Endothelial cell (in vitro differentiated cells): ENCODE data around the gene DNPH1. TPM values are rescaled to one million over a fixed set of nuclear protein-coding genes. Genes with fewer than 3 reads are reported as not detected.
A peak's percentile ranks its signal among the peaks of the same experiment; 100 is the strongest.

Source experiments
- DNase-seq: peaks from one replicate; pipeline ENCODE4 v3.0.0; 2021; ENCODE audit warnings: low spot score
- H3K27ac Mint-ChIP-seq: one replicate; pipeline ENCODE4 v1.8.0; 2021; ENCODE audit warnings: mixed read lengths, inconsistent platforms; ENCODE audit not compliant: unreplicated experiment
- H3K27me3 Mint-ChIP-seq: one replicate; pipeline ENCODE4 v1.8.0; 2021; ENCODE audit warnings: mild to moderate bottlenecking, moderate library complexity, mixed read lengths, inconsistent platforms; ENCODE audit not compliant: unreplicated experiment
- H3K36me3 Mint-ChIP-seq: one replicate; pipeline ENCODE4 v1.8.0; 2021; ENCODE audit warnings: mild to moderate bottlenecking, low read depth, mixed read lengths, inconsistent platforms; ENCODE audit not compliant: unreplicated experiment
- H3K4me1 Mint-ChIP-seq: one replicate; pipeline ENCODE4 v1.8.0; 2021; ENCODE audit warnings: mild to moderate bottlenecking, mixed read lengths, inconsistent platforms; ENCODE audit not compliant: unreplicated experiment
- H3K4me3 Mint-ChIP-seq: one replicate; pipeline ENCODE4 v1.8.0; 2021; ENCODE audit warnings: mild to moderate bottlenecking, mixed read lengths, inconsistent platforms; ENCODE audit not compliant: unreplicated experiment
- H3K9me3 Mint-ChIP-seq: one replicate; pipeline ENCODE4 v1.8.0; 2021; ENCODE audit warnings: mixed read lengths, inconsistent platforms; ENCODE audit not compliant: unreplicated experiment
- total RNA-seq: library from RNA; stranded (reverse); fragmentation: NEBNext Ultra II Directional; extraction: Animal tissue kit (Norgen Biotek cat#: 25700); gene quantifications from one replicate; pipeline ENCODE4 v1.2.1, GENCODE V29; 2021; ENCODE audit not compliant: unreplicated experiment
- TF ChIP-seq, protein P1 (sequence below): fragments of 200-600 bp; sonication (generic); IDR thresholded peaks from one replicate; pipeline ENCODE4 v1.5.0; 2021; ENCODE audit warnings: antibody characterized with exemption; ENCODE audit not compliant: unreplicated experiment

The DNPH1 gene
- total RNA-seq, 1 donor from 2014 or later, result 4.5 TPM

DNA sequence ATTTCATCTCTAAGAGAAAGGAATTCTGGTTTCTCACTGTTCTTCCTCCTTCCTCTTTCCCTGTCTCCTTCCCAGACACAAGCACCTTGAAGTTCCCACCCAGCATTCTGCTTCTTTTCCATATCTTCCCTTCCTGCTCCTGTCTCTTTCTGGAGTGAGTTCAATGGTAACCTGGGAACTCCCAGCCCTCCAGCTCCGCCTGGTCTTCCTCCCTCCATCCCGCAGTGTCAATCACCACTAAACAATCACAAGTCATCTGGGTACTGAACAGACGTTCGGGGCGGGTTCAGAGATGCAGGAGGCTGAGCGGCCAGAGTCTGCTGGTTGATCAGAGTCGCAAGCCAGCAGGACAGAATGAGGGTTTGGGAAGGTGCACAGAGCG lies 21.7 kb upstream of the DNPH1 start:
- no peak overlapping the region for H3K4me3 Mint-ChIP-seq
- no peak for DNase-seq
- H3K27ac Mint-ChIP-seq, result no peak overlapping the region
- peaks cover 20% of the 10 kb centered on the region for H3K4me1 Mint-ChIP-seq
- H3K9me3 Mint-ChIP-seq, result no peaks in the 10 kb centered on the region
- H3K27me3 Mint-ChIP-seq, result peaks cover 9% of the 10 kb centered on the region
- no peaks in the 10 kb centered on the region for H3K36me3 Mint-ChIP-seq
- TF ChIP-seq, protein P1, sequence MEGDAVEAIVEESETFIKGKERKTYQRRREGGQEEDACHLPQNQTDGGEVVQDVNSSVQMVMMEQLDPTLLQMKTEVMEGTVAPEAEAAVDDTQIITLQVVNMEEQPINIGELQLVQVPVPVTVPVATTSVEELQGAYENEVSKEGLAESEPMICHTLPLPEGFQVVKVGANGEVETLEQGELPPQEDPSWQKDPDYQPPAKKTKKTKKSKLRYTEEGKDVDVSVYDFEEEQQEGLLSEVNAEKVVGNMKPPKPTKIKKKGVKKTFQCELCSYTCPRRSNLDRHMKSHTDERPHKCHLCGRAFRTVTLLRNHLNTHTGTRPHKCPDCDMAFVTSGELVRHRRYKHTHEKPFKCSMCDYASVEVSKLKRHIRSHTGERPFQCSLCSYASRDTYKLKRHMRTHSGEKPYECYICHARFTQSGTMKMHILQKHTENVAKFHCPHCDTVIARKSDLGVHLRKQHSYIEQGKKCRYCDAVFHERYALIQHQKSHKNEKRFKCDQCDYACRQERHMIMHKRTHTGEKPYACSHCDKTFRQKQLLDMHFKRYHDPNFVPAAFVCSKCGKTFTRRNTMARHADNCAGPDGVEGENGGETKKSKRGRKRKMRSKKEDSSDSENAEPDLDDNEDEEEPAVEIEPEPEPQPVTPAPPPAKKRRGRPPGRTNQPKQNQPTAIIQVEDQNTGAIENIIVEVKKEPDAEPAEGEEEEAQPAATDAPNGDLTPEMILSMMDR, result no peak

- H3K27ac Mint-ChIP-seq, result no peak overlapping the region
- no peaks in the 10 kb centered on the region for H3K9me3 Mint-ChIP-seq
- H3K36me3 Mint-ChIP-seq, result no peaks in the 10 kb centered on the region
- no peak for DNase-seq
- no peak overlapping the region for H3K4me3 Mint-ChIP-seq
- H3K4me1 Mint-ChIP-seq, result peaks cover 20% of the 10 kb centered on the region
- H3K27me3 Mint-ChIP-seq, result peaks cover 9% of the 10 kb centered on the region
- TF ChIP-seq, protein P1, result no peak
Observed at GRCh38 chr6:43248791-43249190, 19.5 kb upstream of the DNPH1 start.

DNA sequence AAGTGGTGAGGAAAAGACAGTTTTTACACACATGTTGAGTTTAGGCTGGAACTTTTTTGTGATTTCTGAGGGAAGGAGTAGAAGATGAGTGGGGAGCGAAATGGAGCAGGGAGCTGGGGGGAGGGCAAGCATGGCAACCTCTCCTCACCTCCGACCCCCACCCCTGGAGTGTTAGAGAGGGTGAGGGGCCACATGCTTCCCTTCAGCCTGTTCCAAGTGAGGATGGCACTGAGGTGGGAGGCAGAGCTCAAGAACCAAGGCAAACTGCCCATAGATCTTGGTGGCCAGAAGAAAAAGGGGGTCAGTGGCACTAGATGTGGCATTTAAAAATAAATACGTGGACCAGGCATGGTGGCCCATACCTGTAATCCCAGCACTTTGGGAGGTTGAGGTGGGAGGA lies 18.8 kb upstream of the DNPH1 start:
- no peak overlapping the region for H3K4me3 Mint-ChIP-seq
- TF ChIP-seq, protein P1, result no peak
- peaks cover 20% of the 10 kb centered on the region for H3K4me1 Mint-ChIP-seq
- no peak for DNase-seq
- no peaks in the 10 kb centered on the region for H3K9me3 Mint-ChIP-seq
- peaks cover 7% of the 10 kb centered on the region for H3K27me3 Mint-ChIP-seq
- H3K27ac Mint-ChIP-seq, result no peak overlapping the region
- H3K36me3 Mint-ChIP-seq, result no peaks in the 10 kb centered on the region

GRCh38 chr6:43247114-43247999 lies 18.1 kb upstream of the DNPH1 start:
- Mint-ChIP-seq H3K9me3 (no peaks in the 10 kb centered on the region), H3K4me1 (peaks cover 20% of the 10 kb centered on the region), H3K27me3 (peaks cover 5% of the 10 kb centered on the region), H3K4me3 (no peak overlapping the region), H3K27ac (no peak overlapping the region), H3K36me3 (no peaks in the 10 kb centered on the region)
- TF ChIP-seq, protein P1, result no peak
- DNase-seq, result peak; percentile 81

DNA sequence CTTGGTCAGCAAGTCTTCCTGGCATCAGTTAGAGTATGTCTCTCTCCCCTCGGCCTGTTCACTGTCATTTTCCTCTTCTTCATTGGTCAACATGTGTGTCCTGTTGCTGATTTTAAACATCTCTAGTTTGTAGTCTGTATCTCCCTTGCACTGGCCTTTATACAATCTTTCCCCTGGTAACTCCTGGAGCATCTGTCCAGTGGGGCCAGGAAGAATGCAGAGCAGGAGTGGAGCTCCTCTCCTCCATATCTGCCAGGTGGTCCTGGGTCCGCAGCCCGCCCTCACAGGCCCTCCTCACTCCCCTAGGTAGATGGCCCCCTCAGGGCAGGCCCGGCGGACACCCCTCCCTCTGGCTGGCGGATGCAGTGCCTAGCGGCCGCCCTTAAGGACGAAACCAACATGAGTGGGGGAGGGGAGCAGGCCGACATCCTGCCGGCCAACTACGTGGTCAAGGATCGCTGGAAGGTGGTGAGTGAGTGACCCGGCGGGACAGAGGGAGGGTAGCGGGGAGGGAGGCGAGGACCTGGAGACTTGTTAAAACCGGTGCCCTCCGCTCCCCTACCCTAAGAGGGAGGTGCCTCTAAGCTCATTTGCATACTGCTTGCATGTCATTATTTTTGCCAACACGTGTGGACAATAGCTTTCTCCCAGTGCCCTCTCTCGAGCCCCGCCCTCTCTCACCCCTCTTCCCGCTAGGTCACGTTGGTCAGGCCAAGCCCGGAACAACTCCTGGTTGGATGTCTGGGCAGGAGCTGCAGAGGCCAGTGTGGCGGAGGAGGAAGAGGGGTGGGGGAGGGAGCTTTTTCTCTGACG lies 17.2 kb upstream of the DNPH1 start:
- no peaks in the 10 kb centered on the region for H3K36me3 Mint-ChIP-seq
- peaks cover 15% of the 10 kb centered on the region for H3K4me1 Mint-ChIP-seq
- H3K27ac Mint-ChIP-seq, result peak overlapping the region; percentile 64
- peaks cover 11% of the 10 kb centered on the region for H3K27me3 Mint-ChIP-seq
- TF ChIP-seq, protein P1, result no peak
- H3K9me3 Mint-ChIP-seq, result no peaks in the 10 kb centered on the region
- DNase-seq, result peak; percentile 74
- no peak overlapping the region for H3K4me3 Mint-ChIP-seq
